Hindlimb muscle (tissue), 1 donor: ENCODE measurements around the gene ESYT1. TPM values are rescaled to one million over a fixed set of nuclear protein-coding genes. Genes with fewer than 3 reads are reported as not detected.
"Not testable (repeated sequence)": the region's sequence is repeated elsewhere in the genome, so short reads cannot be mapped to it uniquely, and the experiment has no call there.

Experiments
- DNase-seq: peaks from one replicate; pipeline ENCODE4 v3.0.0-alpha.2; 2013
- polyA plus RNA-seq: library from polyadenylated mRNA; unstranded; fragments of 120-200 nt; gene quantifications from one replicate; pipeline ENCODE4 v1.2.1, GENCODE V29; 2013; ENCODE audit not compliant: insufficient read length

Gene ESYT1
- polyA plus RNA-seq, 1 donor: 87.7 TPM

GRCh38 chr12:56129942-56130495 is 2.0 kb downstream of the ESYT1 start:
- DNase-seq: no peak

GRCh38 chr12:56130876-56131275 is 2.8 kb downstream of the ESYT1 start:
- DNase-seq: no peak

- no peak for DNase-seq
These were observed 6.8 kb downstream of the ESYT1 start for GRCh38 chr12:56134897-56135296.

- no peak for DNase-seq
These were observed 9.9 kb downstream of the ESYT1 start for GRCh38 chr12:56137853-56138571.

GRCh38 chr12:56141946-56142784 is 14.1 kb downstream of the ESYT1 start:
- no peak for DNase-seq

GRCh38 chr12:56143217-56143616 is 15.2 kb downstream of the ESYT1 start:
- no peak for DNase-seq

- DNase-seq: no peak
These were observed 15.8 kb downstream of the ESYT1 start for GRCh38 chr12:56143870-56144269.

GRCh38 chr12:56145217-56145616 is 17.1 kb downstream of the ESYT1 start:
- DNase-seq: no peak

GRCh38 chr12:56146492-56147460 is 18.7 kb downstream of the ESYT1 start:
- no peak for DNase-seq

GRCh38 chr12:56150563-56150962 is 22.5 kb downstream of the ESYT1 start:
- DNase-seq: no peak

- no peak for DNase-seq
These were observed 23.6 kb downstream of the ESYT1 start for GRCh38 chr12:56151672-56152131.

GRCh38 chr12:56152132-56152755 is 24.2 kb downstream of the ESYT1 start, which contains the start of gene MYL6B:
TSS of gene MYL6B (plus strand) at chr12:56152587. CDS start at chr12:56153919, 1,332 bp downstream.
- DNase-seq: peak; percentile 96

- no peak for DNase-seq
These were observed 24.9 kb downstream of the ESYT1 start for GRCh38 chr12:56152756-56153677.

- no peak for DNase-seq
These were observed 25.6 kb downstream of the ESYT1 start for GRCh38 chr12:56153678-56154065.

GRCh38 chr12:56154246-56154771 is 26.2 kb downstream of the ESYT1 start:
- DNase-seq: no peak

GRCh38 chr12:56154818-56155217 is 26.8 kb downstream of the ESYT1 start:
- no peak for DNase-seq

GRCh38 chr12:56155256-56155845 is 27.3 kb downstream of the ESYT1 start:
- DNase-seq: no peak

- DNase-seq: not testable (repeated sequence)
These were observed 28.6 kb downstream of the ESYT1 start for GRCh38 chr12:56156464-56157200.
